Measurements from ENCODE around the gene ADCY2. TPM values are rescaled to one million over a fixed set of nuclear protein-coding genes. Genes with fewer than 3 reads are reported as not detected.

The ADCY2 gene
- polyA plus RNA-seq, 1 of the 3 experiments (the other 2 are of a cell fraction), result not detected

DNA sequence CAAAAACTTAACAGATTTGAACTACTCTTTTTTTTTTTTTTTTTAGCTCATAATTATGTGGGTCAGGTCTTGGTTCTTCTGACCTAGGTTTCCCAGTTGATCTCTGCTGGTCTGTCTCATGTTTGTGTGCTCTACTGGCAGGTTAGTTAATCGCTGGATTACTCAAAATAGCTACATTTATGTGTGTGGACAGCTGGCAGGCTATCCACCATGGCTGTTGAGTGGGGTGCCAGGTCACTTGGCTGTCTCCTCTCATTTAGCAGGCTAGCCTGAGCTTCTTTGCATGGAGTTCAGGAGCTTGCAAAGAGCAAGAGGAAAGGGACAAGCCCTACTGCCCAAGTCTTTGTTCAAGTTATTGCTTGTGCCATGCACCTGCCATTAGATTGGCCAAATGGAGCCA lies 9.3 kb downstream of the ADCY2 start:
- Histone ChIP-seq H3K9me2 (no peaks in the 10 kb centered on the region), H3K4me1 (ENCODE audit: control insufficient read depth in 1 of 2, insufficient read depth in 2 of 2, low read depth in 1 of 2, low read length in 1 of 2) (no peaks in the 10 kb centered on the region), H4K20me1 (ENCODE audit: insufficient read depth) (no peaks in the 10 kb centered on the region), H3K27ac (ENCODE audit: low read depth in 2 of 2, low read length in 1 of 2) (no peak overlapping the region), H2AFZ (ENCODE audit: low read depth) (no peak overlapping the region), H3K36me3 (replicated peaks in 1 of 2; ENCODE audit: control insufficient read depth in 1 of 2, insufficient read depth in 2 of 2, low read length in 1 of 2) (no peaks in the 10 kb centered on the region), H3K9ac (no peak overlapping the region), H3F3A (replicated peaks; ENCODE audit: insufficient read depth) (no peaks in the 10 kb centered on the region), H3K27me3 (ENCODE audit: insufficient read depth) (no peaks in the 10 kb centered on the region), H3K79me2 (ENCODE audit: insufficient read depth) (no peaks in the 10 kb centered on the region), H3K4me2 (no peak overlapping the region), H3K9me3 (no peaks in the 10 kb centered on the region), H3K4me3 (ENCODE audit: low read depth in 2 of 2, low read length in 1 of 2) (no peak overlapping the region)
- no peak for DNase-seq
- ChIA-PET CTCF (no interaction called here), POLR2A (no interaction called here)
- TF ChIP-seq NFIC (IDR thresholded peaks at IDR 0.05; ENCODE audit: borderline replicate concordance), result no peak
- TF ChIP-seq, protein P1, sequence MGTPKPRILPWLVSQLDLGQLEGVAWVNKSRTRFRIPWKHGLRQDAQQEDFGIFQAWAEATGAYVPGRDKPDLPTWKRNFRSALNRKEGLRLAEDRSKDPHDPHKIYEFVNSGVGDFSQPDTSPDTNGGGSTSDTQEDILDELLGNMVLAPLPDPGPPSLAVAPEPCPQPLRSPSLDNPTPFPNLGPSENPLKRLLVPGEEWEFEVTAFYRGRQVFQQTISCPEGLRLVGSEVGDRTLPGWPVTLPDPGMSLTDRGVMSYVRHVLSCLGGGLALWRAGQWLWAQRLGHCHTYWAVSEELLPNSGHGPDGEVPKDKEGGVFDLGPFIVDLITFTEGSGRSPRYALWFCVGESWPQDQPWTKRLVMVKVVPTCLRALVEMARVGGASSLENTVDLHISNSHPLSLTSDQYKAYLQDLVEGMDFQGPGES (IDR thresholded peaks at IDR 0.05; ENCODE audit: low read depth, low read length), result no peak
- TF ChIP-seq CHD2 (IDR thresholded peaks at IDR 0.05; ENCODE audit: low read length, partially characterized antibody), result no peak
- TF ChIP-seq MXI1 (IDR thresholded peaks at IDR 0.05; ENCODE audit: low read depth, low read length), result no peak
- no peak for TF ChIP-seq NRF1 (IDR thresholded peaks at IDR 0.05; ENCODE audit: low read depth, low read length)
- 0% methylated on average over 1 of the region's 1 CpG for WGBS (ENCODE audit: low lambda C conversion rate)

DNA sequence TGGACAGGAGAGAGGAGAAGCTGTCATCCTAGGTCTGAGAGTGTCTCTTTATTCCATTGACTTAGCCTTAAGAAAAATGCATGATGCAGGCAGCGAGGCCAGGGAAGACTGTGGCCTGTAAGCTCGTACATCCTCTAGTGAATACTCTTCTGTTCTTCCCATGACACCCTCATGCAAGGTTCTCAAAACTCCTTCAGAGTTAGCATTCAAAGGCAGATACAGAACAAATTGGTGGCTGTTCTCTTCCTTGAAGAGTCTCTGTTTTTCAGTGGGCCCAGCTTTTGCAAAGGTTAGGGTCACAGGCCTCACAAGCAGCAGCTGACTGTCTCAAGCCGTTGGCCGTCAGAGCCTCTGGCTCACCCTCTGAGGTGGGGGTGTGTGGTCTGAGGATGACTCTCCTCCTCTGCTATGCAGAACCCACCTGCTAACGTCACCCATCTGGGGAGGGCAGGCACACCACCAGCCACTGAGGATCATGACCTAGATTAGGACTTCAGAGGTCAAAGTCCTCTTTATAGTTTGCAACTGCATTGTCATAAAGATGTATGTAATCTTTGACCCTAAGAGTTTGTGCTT lies 15.1 kb downstream of the ADCY2 start:
- no peak for DNase-seq
- Histone ChIP-seq H3K27me3 (ENCODE audit: insufficient read depth) (peaks cover 6% of the 10 kb centered on the region; the same call in 1 of the 2 replicates), H3K27ac (ENCODE audit: low read depth in 2 of 2, low read length in 1 of 2) (no peak overlapping the region), H3K4me2 (no peak overlapping the region), H3K36me3 (replicated peaks in 1 of 2; ENCODE audit: control insufficient read depth in 1 of 2, insufficient read depth in 2 of 2, low read length in 1 of 2) (no peaks in the 10 kb centered on the region), H4K20me1 (ENCODE audit: insufficient read depth) (no peaks in the 10 kb centered on the region), H3K79me2 (ENCODE audit: insufficient read depth) (no peaks in the 10 kb centered on the region), H3K9me2 (no peaks in the 10 kb centered on the region), H3K9ac (no peak overlapping the region), H3K4me1 (ENCODE audit: control insufficient read depth in 1 of 2, insufficient read depth in 2 of 2, low read depth in 1 of 2, low read length in 1 of 2) (no peaks in the 10 kb centered on the region), H2AFZ (ENCODE audit: low read depth) (no peak overlapping the region), H3K4me3 (ENCODE audit: low read depth in 2 of 2, low read length in 1 of 2) (no peak overlapping the region), H3F3A (replicated peaks; ENCODE audit: insufficient read depth) (no peaks in the 10 kb centered on the region), H3K9me3 (no peaks in the 10 kb centered on the region)
- TF ChIP-seq ELF1 (IDR thresholded peaks at IDR 0.05) (no peak), RXRA (IDR thresholded peaks at IDR 0.05; ENCODE audit: borderline replicate concordance, low read depth) (no peak)
- ChIA-PET POLR2A (no interaction called here), CTCF (no interaction called here)
- WGBS (ENCODE audit: low lambda C conversion rate), result 0% methylated on average over 3 of the region's 5 CpGs

DNA sequence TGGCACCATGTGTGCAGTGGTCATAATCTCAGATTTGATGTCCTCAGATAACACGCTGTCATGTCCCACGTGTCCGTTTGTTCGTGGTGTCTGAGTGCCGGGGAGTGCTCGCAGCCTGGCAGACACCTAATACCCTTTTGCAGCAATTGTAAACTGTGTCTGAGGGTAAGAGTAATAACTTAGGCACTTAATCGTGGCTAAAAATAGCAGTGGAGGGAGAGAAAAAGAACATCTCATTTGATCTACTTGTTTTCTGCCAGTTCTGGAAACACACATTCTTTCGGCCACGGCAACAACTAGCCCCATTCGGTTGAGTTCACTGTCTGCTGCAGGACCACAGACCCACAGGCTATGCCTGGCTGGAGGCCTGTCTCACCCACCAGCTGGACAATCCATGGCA lies 16.5 kb downstream of the ADCY2 start:
- Histone ChIP-seq H3K9me2 (no peaks in the 10 kb centered on the region), H3K36me3 (replicated peaks in 1 of 2; ENCODE audit: control insufficient read depth in 1 of 2, insufficient read depth in 2 of 2, low read length in 1 of 2) (no peaks in the 10 kb centered on the region), H3K4me3 (ENCODE audit: low read depth in 2 of 2, low read length in 1 of 2) (no peak overlapping the region), H4K20me1 (ENCODE audit: insufficient read depth) (no peaks in the 10 kb centered on the region), H2AFZ (ENCODE audit: low read depth) (no peak overlapping the region), H3K27me3 (ENCODE audit: insufficient read depth) (peaks cover 6% of the 10 kb centered on the region; the same call in 1 of the 2 replicates), H3K4me2 (no peak overlapping the region), H3F3A (replicated peaks; ENCODE audit: insufficient read depth) (no peaks in the 10 kb centered on the region), H3K4me1 (ENCODE audit: control insufficient read depth in 1 of 2, insufficient read depth in 2 of 2, low read depth in 1 of 2, low read length in 1 of 2) (no peaks in the 10 kb centered on the region), H3K9ac (no peak overlapping the region), H3K79me2 (ENCODE audit: insufficient read depth) (no peaks in the 10 kb centered on the region), H3K27ac (ENCODE audit: low read depth in 2 of 2, low read length in 1 of 2) (no peak overlapping the region), H3K9me3 (no peaks in the 10 kb centered on the region)
- 9% methylated on average over 10 of the region's 10 CpGs for WGBS (ENCODE audit: low lambda C conversion rate)
- POLR2A ChIA-PET, result no interaction called here
- DNase-seq, result no peak
- CTCF ChIA-PET, result no interaction called here
- TF ChIP-seq NFIC (IDR thresholded peaks at IDR 0.05; ENCODE audit: borderline replicate concordance), result no peak
- TF ChIP-seq EP300 (IDR thresholded peaks at IDR 0.05; ENCODE audit: borderline replicate concordance in 1 of 2, low read depth in 1 of 2, low read length in 1 of 2), result no peak
- TF ChIP-seq ELF1 (IDR thresholded peaks at IDR 0.05), result no peak
- no peak for TF ChIP-seq YY1 (IDR thresholded peaks at IDR 0.05; ENCODE audit: low read depth)
- TF ChIP-seq RAD21 (IDR thresholded peaks at IDR 0.05; ENCODE audit: low read length), result no peak
- TF ChIP-seq REST (IDR thresholded peaks at IDR 0.05; ENCODE audit: low read depth, low read length), result no peak

All from SK-N-SH (cell line).